Activated naive CD4-positive, alpha-beta T cell treated with Interleukin-2 at 50 U/mL for 16 hours (primary cell): Measurements from ENCODE around the gene ILDR1.
"Not testable (repeated sequence)": the region's sequence is repeated elsewhere in the genome, so short reads cannot be mapped to it uniquely, and the experiment has no call there.

Experiments used
- DNase-seq: peaks from one replicate; pipeline ENCODE4 v3.0.0-alpha.2; 2020

The ILDR1 gene

GRCh38 chr3:122021811-122022401, at the start of gene ILDR1:
ILDR1 (minus strand) TSS chr3:122022247; CDS start chr3:122022077, 170 bp downstream.
- DNase-seq = no peak

GRCh38 chr3:122067588-122068240, 45.7 kb upstream of the ILDR1 start:
- DNase-seq = no peak

GRCh38 chr3:122067214-122067550, 45.1 kb upstream of the ILDR1 start:
- DNase-seq = no peak

- DNase-seq = no peak
These were observed 44.5 kb upstream of the ILDR1 start for GRCh38 chr3:122066331-122067213.

- no peak for DNase-seq
These were observed 42.3 kb upstream of the ILDR1 start for GRCh38 chr3:122064326-122064725.

GRCh38 chr3:122063908-122064307, 41.9 kb upstream of the ILDR1 start:
- DNase-seq = no peak

GRCh38 chr3:122060040-122060698, 38.1 kb upstream of the ILDR1 start:
- DNase-seq = no peak

GRCh38 chr3:122058294-122058693, 36.2 kb upstream of the ILDR1 start:
- DNase-seq = no peak

- no peak for DNase-seq
These were observed 35.6 kb upstream of the ILDR1 start for GRCh38 chr3:122057671-122058070.

GRCh38 chr3:122055215-122055614, 33.2 kb upstream of the ILDR1 start, which contains the start of gene CD86:
CD86 (plus strand) TSS chr3:122055362; CDS start chr3:122055490, 128 bp downstream.
- no peak for DNase-seq

GRCh38 chr3:122052968-122053367, 30.9 kb upstream of the ILDR1 start:
- DNase-seq = no peak

GRCh38 chr3:122047773-122048172, 25.7 kb upstream of the ILDR1 start:
- DNase-seq = not testable (repeated sequence)

GRCh38 chr3:122047296-122047695, 25.2 kb upstream of the ILDR1 start:
- DNase-seq = not testable (repeated sequence)

- DNase-seq = no peak
These were observed 11.0 kb upstream of the ILDR1 start for GRCh38 chr3:122033023-122033422.

GRCh38 chr3:122032531-122032930, 10.5 kb upstream of the ILDR1 start:
- no peak for DNase-seq

GRCh38 chr3:122031123-122031468, 9.0 kb upstream of the ILDR1 start:
- no peak for DNase-seq

GRCh38 chr3:122030381-122031122, 8.5 kb upstream of the ILDR1 start:
- DNase-seq = no peak

- no peak for DNase-seq
These were observed 3.2 kb upstream of the ILDR1 start for GRCh38 chr3:122025296-122025695.

GRCh38 chr3:122024800-122025199, 2.8 kb upstream of the ILDR1 start:
- DNase-seq = no peak

GRCh38 chr3:122023335-122023910, 1.4 kb upstream of the ILDR1 start:
- no peak for DNase-seq

GRCh38 chr3:122021037-122021436, 1.0 kb downstream of the ILDR1 start:
- no peak for DNase-seq

- no peak for DNase-seq
These were observed 2.6 kb downstream of the ILDR1 start for GRCh38 chr3:122019493-122019892.
